Measurements from ENCODE around the gene GSTM4.
A peak's percentile ranks its signal among the peaks of the same experiment; 100 is the strongest.

The GSTM4 gene

DNA sequence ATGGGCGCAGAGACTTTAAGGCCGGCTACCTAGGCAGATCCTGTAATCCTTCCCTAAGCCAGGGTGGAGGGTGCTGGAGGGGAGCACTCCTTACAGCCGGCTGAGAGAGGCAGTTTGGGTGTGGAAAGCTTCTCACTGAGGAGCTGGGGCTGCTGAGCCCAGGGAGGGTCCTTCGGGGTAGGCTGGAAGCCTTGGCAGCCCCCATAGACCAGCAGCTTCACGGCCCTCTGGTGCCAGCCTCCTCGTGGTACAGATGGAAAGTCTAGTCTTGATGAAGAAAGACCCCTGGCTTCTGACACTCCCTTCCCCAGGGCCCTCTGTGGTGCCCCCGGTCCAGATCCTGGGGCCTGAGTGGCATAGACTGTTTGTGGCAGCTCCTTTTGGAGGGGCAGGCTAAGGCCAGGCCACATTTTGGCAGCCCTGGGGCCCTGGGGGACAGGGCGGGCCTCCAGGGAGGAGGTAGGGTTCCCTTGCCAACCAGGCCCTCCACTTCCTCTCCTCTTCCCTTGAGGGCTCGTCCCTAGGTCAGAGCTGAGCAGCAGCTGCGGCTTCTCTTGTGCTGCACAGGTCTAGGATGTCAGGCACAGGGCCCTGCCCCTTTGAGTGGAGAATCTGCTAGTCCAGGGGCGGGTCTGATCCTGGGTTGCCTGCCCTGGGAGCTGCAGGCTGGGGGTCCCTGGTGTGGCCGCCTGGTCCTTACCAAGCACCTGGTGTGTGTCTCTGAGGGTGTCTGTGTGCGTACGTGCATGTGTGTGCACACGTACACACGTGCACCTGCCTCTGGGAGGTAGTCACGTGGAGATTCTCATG is 31.5 kb upstream of the GSTM4 start:
- no peak for DNase-seq

DNA sequence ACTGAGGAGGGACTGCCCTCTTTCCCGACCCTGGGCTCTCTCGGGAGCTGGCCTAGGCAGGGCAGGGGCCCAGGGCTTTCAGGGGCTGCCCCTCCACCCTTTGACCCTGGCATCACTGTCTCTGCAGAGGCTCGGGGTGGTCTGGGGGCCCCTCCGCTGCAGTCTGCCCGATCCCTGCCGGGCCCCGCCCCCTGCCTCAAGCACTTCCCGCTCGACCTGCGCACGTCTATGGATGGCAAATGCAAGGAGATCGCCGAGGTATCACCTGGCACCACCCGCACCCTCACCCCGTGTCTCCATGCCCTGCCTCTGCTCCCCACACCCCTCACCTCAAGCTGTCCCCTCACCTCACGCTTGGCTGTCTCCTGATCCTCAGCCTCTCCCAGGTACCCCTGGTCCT is 30.7 kb upstream of the GSTM4 start:
- DNase-seq = no peak

DNA sequence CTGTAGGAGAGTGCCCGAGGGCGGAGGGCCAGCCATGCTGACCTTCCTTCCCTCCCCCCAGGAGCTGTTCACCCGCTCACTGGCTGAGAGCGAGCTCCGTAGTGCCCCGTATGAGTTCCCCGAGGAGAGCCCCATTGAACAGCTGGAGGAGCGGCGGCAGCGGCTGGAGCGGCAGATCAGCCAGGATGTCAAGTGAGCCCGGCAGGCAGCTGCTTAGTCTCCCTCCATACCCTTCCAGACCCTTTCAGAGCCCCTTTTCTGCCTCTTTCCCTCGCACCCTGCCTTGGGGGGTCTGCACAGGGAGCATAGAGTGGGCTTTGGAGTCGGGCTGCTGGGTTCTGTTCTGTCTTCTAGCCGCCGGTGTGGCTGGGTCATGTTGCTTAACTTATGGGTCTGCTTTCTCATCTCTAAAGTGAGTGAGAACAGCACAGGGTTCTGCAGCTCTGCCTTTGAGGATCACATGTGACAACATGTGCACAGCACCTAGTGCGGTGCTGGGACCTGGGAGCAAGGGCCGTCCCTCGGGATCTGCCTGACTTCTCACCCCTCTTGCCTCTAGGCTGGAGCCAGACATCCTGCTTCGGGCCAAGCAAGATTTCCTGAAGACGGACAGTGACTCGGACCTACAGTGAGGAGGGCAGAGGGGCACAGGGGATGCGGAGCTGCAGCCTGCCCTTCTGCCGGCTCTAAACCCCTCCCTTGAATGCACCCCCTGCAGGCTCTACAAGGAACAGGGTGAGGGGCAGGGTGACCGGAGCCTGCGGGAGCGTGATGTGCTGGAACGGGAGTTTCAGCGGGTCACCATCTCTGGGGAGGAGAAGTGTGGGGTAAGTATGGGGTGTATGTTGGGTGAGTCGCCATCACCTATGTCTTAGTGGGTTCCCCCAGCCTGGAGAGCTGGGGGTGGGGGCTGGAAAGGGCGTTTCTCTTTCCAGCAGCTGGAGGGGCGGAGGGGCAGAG is 30.0 kb upstream of the GSTM4 start:
- no peak for DNase-seq

DNA sequence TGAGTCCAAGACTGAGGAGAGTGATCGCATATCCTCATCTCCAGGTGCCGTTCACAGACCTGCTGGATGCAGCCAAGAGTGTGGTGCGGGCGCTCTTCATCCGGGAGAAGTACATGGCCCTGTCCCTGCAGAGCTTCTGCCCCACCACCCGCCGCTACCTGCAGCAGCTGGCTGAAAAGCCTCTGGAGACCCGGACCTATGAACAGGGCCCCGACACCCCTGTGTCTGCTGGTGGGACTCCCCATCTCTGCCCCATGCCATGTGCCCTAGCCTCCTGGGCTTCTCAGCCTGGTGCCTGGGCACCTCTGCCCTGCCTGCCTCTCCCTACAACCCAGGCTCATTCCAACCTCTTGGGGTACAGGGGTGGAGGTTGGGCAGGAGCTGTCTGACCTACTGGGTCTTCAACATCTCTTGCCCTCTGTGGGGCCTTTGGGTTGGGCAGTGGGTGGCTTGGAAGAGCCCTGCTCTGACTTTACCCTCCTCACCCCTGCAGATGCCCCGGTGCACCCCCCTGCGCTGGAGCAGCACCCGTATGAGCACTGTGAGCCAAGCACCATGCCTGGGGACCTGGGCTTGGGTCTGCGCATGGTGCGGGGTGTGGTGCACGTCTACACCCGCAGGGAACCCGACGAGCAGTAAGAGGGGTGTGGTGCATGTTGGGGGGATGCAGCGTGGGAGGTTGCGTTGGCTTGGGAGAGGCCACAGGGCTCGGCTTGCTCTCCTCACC is 29.1 kb upstream of the GSTM4 start:
- DNase-seq = no peak

DNA sequence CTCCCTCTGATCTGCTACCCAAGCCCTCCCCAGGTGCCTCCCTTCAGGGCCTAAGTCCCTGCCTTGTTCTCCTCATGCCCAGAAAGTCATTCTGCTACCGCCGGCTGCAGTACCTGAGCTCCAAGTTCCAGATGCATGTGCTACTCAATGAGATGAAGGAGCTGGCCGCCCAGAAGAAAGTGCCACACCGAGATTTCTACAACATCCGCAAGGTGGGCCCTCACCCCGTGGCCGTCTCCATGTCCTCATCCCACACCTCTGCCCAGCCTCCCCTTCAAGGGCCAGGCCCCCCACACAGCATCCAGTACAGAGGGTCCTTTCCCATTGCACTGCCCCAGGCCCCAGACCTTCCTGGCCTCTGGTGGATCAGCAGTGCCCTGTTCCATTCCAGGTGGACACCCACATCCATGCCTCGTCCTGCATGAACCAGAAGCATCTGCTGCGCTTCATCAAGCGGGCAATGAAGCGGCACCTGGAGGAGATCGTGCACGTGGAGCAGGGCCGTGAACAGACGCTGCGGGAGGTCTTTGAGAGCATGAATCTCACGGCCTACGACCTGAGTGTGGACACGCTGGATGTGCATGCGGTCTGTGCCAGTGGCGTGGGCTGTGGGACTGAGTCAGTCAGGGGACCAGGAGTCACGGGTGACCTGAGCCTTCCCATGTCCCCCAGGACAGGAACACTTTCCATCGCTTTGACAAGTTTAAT is 28.1 kb upstream of the GSTM4 start:
- no peak for DNase-seq

DNA sequence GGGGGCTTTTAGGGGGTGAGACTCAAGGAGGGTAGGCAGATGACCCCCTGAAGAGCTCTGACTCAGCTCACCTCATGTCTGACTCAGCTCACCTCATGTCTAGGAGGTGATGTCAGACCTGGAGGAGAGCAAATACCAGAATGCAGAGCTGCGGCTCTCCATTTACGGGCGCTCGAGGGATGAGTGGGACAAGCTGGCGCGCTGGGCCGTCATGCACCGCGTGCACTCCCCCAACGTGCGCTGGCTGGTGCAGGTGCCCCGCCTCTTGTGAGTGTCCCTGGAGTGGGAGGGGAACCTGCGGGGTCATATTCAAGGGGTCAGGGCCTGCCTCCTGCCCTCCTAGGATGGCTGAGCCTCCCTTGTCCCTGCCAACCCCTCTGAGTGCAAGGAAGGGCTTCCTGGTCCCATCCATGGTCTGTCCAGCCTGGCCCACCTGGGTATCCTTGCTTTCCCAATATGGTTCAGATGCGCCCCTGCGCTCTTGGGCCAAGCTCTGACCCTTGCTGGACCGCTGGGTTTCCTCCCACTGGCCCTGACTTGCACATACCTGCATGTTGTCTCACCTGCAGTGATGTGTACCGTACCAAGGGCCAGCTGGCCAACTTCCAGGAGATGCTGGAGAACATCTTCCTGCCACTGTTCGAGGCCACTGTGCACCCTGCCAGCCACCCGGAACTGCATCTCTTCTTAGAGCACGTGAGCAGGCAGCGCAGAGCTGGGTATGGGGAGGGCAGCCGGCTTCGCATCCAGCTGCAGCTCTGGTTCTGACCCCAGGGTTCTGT is 27.2 kb upstream of the GSTM4 start:
- DNase-seq = peak in 15 of 56 donors; percentile 30 to 75 (median 58)

DNA sequence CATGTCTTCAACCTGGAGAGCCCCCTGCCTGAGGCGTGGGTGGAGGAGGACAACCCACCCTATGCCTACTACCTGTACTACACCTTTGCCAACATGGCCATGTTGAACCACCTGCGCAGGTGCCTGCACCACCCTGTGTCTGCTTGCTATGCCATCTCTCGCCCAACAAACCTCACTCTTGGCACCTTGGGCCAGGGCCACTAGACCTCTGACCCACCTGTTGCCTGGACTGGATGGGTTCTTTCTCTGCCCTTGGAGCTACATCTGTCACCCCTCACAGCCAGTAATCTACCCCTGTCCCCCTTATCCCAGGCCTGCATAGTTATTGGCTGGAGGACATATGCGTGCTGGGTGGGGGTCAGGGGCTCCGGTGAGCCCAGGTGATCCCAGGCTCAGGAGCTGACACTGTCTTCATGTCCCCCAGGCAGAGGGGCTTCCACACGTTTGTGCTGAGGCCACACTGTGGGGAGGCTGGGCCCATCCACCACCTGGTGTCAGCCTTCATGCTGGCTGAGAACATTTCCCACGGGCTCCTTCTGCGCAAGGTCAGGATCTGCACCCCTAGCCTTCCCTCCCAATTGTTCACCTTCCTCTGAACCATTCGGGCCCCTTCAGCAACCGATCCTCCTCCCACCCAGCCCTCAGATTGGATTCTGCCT is 26.4 kb upstream of the GSTM4 start:
- no peak for DNase-seq

DNA sequence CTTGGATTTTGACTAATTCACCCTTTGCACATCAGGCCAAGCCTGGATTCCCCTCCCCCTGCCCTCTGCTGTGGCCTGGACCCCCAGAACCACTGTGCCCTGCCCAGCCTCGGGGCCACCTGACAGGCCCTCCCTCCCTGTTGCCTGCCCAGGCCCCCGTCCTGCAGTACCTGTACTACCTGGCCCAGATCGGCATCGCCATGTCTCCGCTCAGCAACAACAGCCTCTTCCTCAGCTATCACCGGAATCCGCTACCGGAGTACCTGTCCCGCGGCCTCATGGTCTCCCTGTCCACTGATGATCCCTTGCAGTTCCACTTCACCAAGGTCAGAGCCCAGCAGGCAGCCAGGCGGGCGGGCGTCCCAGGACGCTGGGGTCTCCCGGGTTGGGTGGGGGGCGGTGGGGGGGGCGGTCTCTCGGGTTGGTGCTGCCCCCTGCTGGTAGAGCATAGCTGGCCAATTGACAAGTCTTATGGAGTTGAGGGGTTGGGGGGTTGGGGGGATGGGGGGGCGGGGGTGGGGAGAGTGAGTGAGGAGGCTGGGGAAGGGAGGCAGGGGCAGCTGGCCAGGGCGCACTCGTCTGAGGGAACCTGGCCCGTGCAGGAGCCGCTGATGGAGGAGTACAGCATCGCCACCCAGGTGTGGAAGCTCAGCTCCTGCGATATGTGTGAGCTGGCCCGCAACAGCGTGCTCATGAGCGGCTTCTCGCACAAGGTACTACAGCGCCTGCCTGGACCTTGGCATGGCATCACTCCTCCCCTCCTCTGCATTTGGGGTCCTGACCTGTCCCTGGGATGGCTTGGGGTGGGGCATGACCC is 25.6 kb upstream of the GSTM4 start:
- DNase-seq = peak in 1 of 56 donors; percentile 12

DNA sequence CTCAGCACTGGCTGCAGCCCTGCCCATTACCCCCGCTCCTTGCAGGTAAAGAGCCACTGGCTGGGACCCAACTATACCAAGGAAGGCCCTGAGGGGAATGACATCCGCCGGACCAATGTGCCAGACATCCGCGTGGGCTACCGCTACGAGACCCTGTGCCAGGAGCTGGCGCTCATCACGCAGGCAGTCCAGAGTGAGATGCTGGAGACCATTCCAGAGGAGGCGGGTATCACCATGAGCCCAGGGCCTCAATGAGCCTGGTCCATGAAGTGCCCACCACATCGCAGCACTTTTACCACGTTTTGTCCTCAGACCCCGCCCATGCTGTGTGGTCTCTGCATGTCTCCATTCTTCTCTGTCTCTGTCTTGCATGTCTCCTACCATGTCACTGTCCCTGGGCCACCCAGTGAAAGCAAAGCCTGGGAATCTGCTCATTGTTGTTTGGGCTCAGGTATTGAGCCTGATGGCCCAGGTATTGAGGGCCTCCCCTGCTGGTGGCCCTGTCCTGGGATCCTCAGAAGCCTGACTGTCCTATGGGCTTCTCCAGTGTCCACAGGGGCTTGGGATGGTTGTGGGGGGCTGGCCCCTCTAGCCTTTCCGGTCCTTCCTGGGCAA is 24.9 kb upstream of the GSTM4 start:
- DNase-seq = no peak

DNA sequence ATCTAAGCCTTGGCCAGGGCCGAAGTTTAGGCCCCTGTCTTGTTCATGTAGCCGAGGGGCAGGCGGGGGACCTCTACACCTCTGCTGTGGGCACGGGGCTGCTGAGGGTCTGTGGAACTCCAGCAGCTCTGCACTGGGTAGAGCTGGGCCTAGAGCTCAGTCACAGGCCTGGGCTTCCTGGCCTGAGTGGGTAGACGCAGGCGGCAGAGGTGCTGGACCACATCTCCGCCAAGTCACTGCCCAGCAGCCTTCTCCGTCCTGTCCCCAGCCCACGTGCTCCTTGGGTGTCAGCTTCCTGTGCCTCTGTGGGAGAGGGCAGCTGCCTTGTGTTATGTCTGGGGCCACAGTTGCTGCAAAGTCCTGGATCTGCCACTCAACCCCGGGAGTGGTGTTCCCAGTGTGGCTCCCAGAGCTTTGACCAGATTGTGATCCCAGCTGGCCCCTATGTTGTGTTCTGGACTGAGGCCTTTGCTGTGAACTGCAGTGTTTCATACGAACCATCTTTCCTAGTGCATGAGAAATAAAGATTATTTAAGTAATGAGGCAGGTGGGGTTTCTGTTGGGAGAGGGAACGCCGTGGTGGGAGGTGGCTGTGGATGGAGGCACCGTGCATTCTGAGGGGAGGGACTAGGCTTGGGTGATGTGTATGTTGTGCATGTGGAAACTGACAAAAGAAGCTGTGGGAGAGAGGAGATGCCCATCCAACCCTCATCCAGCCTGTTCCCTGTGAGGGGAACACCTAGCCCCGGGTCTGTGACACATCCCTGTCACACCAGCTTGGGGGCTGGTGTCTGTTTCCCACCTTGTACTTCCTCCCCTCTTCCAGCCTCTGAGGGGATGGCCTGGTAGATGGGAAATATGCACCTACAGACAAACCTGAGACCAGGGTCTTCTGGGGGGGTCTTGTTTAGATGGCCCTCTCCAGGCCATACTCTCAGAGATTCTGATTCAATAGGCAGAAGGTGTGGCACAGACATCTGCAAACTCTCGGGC is 24.1 kb upstream of the GSTM4 start:
- DNase-seq = no peak

DNA sequence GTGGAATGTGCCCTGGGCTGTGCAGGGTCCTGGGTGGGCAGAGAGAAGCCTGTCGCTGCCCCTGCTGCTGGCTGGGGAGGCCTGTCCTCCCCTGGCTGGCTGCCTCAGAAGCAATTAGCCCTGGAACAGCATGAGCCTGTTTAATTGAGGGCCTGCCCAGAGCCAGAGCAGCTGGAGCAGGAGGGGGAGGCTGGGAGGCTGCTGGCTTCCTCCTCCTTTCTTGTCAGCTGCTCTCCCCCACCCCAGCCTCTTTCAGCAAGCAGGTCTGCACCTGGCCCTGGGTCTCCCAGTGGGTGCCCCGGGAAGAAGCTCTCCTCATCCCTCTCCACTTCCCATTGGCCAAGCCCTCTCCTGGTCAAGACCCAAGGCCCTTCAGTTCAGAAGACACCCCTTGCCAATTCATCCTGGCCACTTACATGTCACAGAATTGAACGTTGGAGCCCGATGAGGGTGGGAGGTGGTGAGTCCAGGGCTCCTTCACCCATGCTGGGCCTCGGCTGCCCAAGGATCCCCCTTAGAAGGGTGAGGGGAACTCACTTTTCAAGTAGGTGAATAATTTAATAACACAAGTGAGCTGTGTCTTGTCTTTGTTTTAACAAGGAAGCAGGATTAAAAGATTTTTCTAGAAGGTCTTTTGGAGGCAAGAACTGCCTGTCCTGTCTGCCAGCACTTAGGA is 23.1 kb upstream of the GSTM4 start:
- peak in 38 of 56 donors; percentile 23 to 77 (median 51) for DNase-seq

DNA sequence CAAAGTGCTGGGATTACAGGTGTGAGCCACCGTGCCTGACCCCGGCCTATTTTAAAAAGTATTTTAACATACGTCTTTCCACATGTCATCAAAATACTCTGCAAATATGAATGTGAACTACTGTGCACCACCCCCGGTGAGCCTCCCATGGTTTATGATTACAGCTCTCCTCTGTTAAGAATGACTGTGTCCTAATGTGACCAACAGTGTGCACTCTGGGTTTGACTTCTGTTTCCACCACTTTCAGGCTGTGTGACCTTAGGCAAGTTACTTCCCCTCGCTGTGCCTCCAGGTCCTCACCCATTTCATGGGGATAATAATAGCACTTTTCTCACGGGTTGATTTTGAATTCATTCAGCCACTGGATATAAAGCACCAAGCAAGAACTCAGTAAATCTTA is 21.6 kb upstream of the GSTM4 start:
- no peak for DNase-seq

DNA sequence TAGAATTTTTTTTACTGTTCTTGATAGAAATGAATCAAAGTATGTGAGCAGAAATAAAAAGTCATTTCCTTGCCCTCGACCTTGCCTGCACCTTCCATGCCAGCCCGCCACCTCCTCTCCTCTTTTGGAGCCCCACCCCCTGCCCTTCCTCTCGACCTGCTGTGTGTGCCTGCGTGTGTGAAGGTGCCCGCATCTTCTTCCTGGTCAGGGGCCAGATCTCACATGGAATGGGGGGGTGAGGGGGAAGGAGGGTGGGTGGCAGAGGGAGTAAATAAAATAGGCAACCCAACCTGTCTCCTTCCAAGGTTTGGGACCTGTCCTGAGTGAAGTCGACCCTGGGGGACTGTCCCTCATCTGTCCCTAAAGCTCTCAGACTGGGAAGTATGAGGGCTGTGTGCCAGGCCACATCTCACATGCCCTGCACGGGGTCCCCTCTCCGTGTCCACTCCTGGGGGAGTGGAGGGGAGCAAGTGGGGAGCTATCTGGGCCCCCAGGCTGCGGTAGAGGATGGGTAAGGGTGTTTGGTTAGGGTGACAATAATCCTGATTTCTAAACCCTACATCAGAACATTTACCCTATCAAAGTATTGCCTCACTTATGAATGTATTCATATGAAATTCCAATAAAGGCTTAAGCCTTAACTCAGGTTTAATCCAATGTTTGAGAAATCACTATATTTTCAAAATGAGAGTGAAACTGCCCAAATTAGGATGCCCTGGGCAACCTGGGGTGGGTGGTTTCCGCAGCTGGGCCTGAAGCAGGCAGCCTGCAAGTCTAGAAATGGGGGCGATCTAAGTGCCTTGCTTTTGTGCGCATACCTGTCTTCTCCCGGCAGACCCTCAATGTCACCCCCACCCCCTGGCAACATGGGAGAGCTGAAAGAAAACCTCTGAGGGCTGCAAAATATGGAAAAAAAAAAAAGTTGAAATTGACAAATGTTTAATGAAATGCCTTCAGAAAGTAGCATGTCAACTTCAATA is 20.8 kb upstream of the GSTM4 start:
- no peak for DNase-seq

DNA sequence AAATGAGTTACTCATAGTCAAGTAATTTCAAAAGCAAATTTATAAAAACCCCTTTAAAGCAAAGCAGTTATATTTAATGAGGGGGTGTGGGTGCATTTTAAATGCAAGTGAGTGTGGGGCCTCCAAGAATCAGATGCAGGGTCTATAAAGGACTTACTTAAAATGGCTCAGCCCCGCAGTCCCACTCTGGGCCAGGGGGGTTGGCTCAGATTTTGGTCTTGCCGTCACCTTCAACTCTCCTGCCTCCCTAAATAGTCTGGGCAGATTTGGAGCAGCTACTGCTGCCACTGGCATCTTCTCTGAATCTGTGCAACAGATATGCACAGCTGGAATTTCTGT is 20.1 kb upstream of the GSTM4 start:
- no peak for DNase-seq

Measured in nucleus accumbens (tissue), 56 donors.